HepG2 (cell line): ENCODE results near the gene HNRNPL. TPM values are rescaled to one million over a fixed set of nuclear protein-coding genes. Genes with fewer than 3 reads are reported as not detected.
A peak's percentile ranks its signal among the peaks of the same experiment; 100 is the strongest.

Source experiments
- ATAC-seq: fragments of 200-7000 bp; cut with Tn5 transposase; 3 replicates; pipeline ENCODE4 v1.9.1; 2020; ENCODE audit warnings: mild to moderate bottlenecking, moderate library complexity
- BruUV-seq: library from RNA; stranded (reverse); fragments of 400-500 nt; replicated peaks from 2 replicates; lab custom pipeline; 2021; lab: Mats Ljungman, UMichigan
- CTCF ChIA-PET: fragments of 300-600 bp; formaldehyde crosslinking; extraction: SDS; loops from one replicate; lab custom pipeline; 2021; ENCODE audit warnings: low total read pairs, inconsistent platforms, low intra/inter-chr PET ratio; lab: Yijun Ruan, JAX
- POLR2A ChIA-PET: fragments of 350-600 bp; sonication (Branson Sonifier 250); formaldehyde crosslinking; loops from one replicate; lab custom pipeline; 2020; ENCODE audit warnings: antibody characterized with exemption, inconsistent platforms; lab: Yijun Ruan, JAX
- DNase-seq: peaks from one replicate; pipeline ENCODE4 v3.0.0-alpha.2; 2015; ENCODE audit warnings: low spot score
- FAIRE-seq: peaks from 3 replicates; lab custom pipeline; 2011; peaks lifted over from hg19 to GRCh38; lab: Jason Lieb, UNC
- H2AFZ ChIP-seq: one replicate; pipeline ENCODE4 v1.6.1; 2011; ENCODE audit warnings: low read length, inconsistent platforms
- H3K27ac ChIP-seq: fragments of 300-600 bp; 3 replicates; pipeline ENCODE4 v1.8.0; 2011; ENCODE audit warnings: mixed run types, mild to moderate bottlenecking, mixed read lengths, low read length, inconsistent platforms; ENCODE audit not compliant: insufficient read depth; ENCODE audit errors: extremely low read length
- H3K27me3 ChIP-seq, 2 experiments: fragments of 200-600 bp in 1 of 2; 2 replicates in 1 of 2; 3 replicates in 1 of 2; pipeline versions ENCODE4 v1.6.0 to v1.8.0; 2011; ENCODE audit warnings: low read length in 2 of 2, mild to moderate bottlenecking in 2 of 2, moderate library complexity in 2 of 2, inconsistent platforms in 1 of 2; ENCODE audit not compliant: insufficient read depth in 2 of 2, control insufficient read depth in 1 of 2
- H3K36me3 ChIP-seq, 2 experiments: fragments of 200-600 bp in 1 of 2; replicated peaks in 1 of 2; 2 replicates in 1 of 2; 3 replicates in 1 of 2; pipeline versions ENCODE4 v1.5.1 to v1.8.0; 2011; ENCODE audit warnings: low read length in 2 of 2, inconsistent platforms in 1 of 2; ENCODE audit not compliant: insufficient read depth in 2 of 2, control insufficient read depth in 1 of 2
- H3K4me1 ChIP-seq: 2 replicates; pipeline ENCODE4 v1.5.1; 2012; ENCODE audit warnings: low read length, inconsistent platforms; ENCODE audit not compliant: insufficient read depth
- H3K4me2 ChIP-seq: 2 replicates; pipeline ENCODE4 v1.6.0; 2011; ENCODE audit warnings: low read depth, low read length, inconsistent platforms
- H3K4me3 ChIP-seq, 3 experiments: fragments of 200-600 bp in 1 of 3; sonication (generic), shearing (Covaris generic) in 1 of 3; replicated peaks in 1 of 3; 2 replicates each; pipeline ENCODE4 v1.5.1; 2011 to 2016; ENCODE audit warnings: low read length in 3 of 3, inconsistent platforms in 2 of 3, low read depth in 2 of 3, mild to moderate bottlenecking in 2 of 3, control low read depth in 1 of 3, mixed read lengths in 1 of 3; ENCODE audit not compliant: insufficient read depth in 1 of 3
- H3K79me2 ChIP-seq: one replicate; pipeline ENCODE4 v1.6.1; 2011; ENCODE audit warnings: low read length, inconsistent platforms; ENCODE audit not compliant: insufficient read depth
- H3K9ac ChIP-seq: 2 replicates; pipeline ENCODE4 v1.6.0; 2011; ENCODE audit warnings: mild to moderate bottlenecking, low read depth, low read length, inconsistent platforms; ENCODE audit not compliant: insufficient read depth
- H3K9me3 ChIP-seq: 2 replicates; pipeline ENCODE4 v1.5.1; 2012; ENCODE audit warnings: mild to moderate bottlenecking, low read length
- H4K20me1 ChIP-seq: 2 replicates; pipeline ENCODE4 v1.6.0; 2011; ENCODE audit warnings: inconsistent platforms, mild to moderate bottlenecking, low read length, moderate library complexity; ENCODE audit not compliant: insufficient read depth
- ARID5B ChIP-seq: IDR thresholded peaks from 2 replicates; pipeline ENCODE4 v1.4.0; 2020; ENCODE audit warnings: mild to moderate bottlenecking, missing genetic modification reagents
- HNRNPL ChIP-seq: fragments of 200-400 bp; formaldehyde crosslinking; IDR thresholded peaks from 2 replicates; pipeline ENCODE4 v1.6.1; 2017; ENCODE audit warnings: mild to moderate bottlenecking, low read depth, low read length
- MTF2 ChIP-seq: sonication (generic); formaldehyde crosslinking; IDR thresholded peaks from 2 replicates; pipeline ENCODE4 v1.5.0; 2020; ENCODE audit warnings: missing genetic modification reagents, borderline replicate concordance
- PBX2 ChIP-seq: IDR thresholded peaks from 2 replicates; pipeline ENCODE4 v1.6.1; 2016; ENCODE audit warnings: control low read depth
- RFXAP ChIP-seq: sonication (generic); formaldehyde crosslinking; IDR thresholded peaks from 2 replicates; pipeline ENCODE4 v1.4.0; 2020; ENCODE audit warnings: missing genetic modification reagents, borderline replicate concordance
- ZNF660 ChIP-seq: sonication (generic); formaldehyde crosslinking; IDR thresholded peaks from 2 replicates; pipeline ENCODE4 v1.5.1; 2020; ENCODE audit warnings: mild to moderate bottlenecking, low read depth, missing genetic modification reagents, borderline replicate concordance
- WGBS: methylation state at CpG from one replicate; pipeline ENCODE4 v1.1.6; 2017; ENCODE audit warnings: low lambda C conversion rate; 5-methylcytosine and 5-hydroxymethylcytosine counted together
- in situ Hi-C: cut with HindIII; loops from 2 replicates; pipeline ENCODE4 v1.10.0; 2017; ENCODE audit warnings: low pct_unique_long_range_greater_than_20kb; ENCODE audit not compliant: extremely low pct_ligation_motif_present
- intact Hi-C: fragments of 100-400 bp; cut with micrococcal nuclease; formaldehyde crosslinking; loops from one replicate; pipeline ENCODE4 v1.10.0; 2022; ENCODE audit not compliant: unreplicated experiment
- polyA plus RNA-seq, 8 experiments: library from polyadenylated mRNA; depleted of rRNA in 3 of 8; stranded (reverse) in 7 of 8; unstranded in 1 of 8; fragments of >200 nt; fragmentation: Illumina TruSeq in 4 of 8; extraction: Trizol in 4 of 8; gene quantifications; 2 replicates each; pipeline versions ENCODE4 v1.2.1 to v1.2.3, GENCODE V29; 2011 to 2016; ENCODE audit warnings: low read depth in 4 of 8, missing spikeins in 1 of 8, mixed read lengths in 1 of 8; ENCODE audit not compliant: insufficient read depth in 1 of 8
- total RNA-seq, 5 experiments: library from RNA; depleted of rRNA; stranded (reverse); fragments of >200 nt; fragmentation: Illumina TruSeq; extraction: Trizol; gene quantifications; 2 replicates each; pipeline ENCODE4 v1.2.3, GENCODE V29; 2016; ENCODE audit warnings: low read depth in 1 of 5
- TF ChIP-seq, protein P1 (sequence below): sonication (generic); formaldehyde crosslinking; IDR thresholded peaks from 2 replicates; pipeline ENCODE4 v1.9.0; 2022; ENCODE audit warnings: low read depth, missing genetic modification reagents

HNRNPL gene
- total and polyA plus RNA-seq, 2 of the 13 experiments (the other 11 are each of a cell fraction or from before 2014, with no cell fraction given): 156 to 278 TPM

- no peak for TF ChIP-seq RFXAP (CRISPR knock-in tag)
- TF ChIP-seq ZNF660 (CRISPR knock-in tag): no peak
- no peak for TF ChIP-seq PBX2 (CRISPR knock-in tag)
- no peak for TF ChIP-seq ARID5B (CRISPR knock-in tag)
Observed at GRCh38 chr19:38813323-38813722, 36.5 kb downstream of the HNRNPL start (continued).

- no peak within 1 kb of the TSS for H3K4me3 ChIP-seq
- no peaks in the 10 kb centered on the region for H4K20me1 ChIP-seq
- no peak within 1 kb of the TSS for H3K27ac ChIP-seq
- ATAC-seq: peak; percentile 40
- ChIA-PET CTCF (no interaction called here), POLR2A (no interaction called here)
- no TSS peak for BruUV-seq
- no peaks in the 10 kb centered on the region for H3K79me2 ChIP-seq
- in situ Hi-C loops: no loop called here
- peaks cover 11 to 27% of the 10 kb centered on the region in 2 experiments; a peak in 4 of 5 replicates for H3K36me3 ChIP-seq
- H3K9me3 ChIP-seq: no peaks in the 10 kb centered on the region
- no peak for DNase-seq
- no peak within 1 kb of the TSS for H3K9ac ChIP-seq
- FAIRE-seq: no peak
- WGBS: 94% methylated on average over 13 of the region's 15 CpGs
- no peak within 1 kb of the TSS for H3K4me2 ChIP-seq
- intact Hi-C loops: no loop called here
- no peak within 1 kb of the TSS for H2AFZ ChIP-seq
- H3K4me1 ChIP-seq: peaks cover 24% of the 10 kb centered on the region
- H3K27me3 ChIP-seq: no peaks in the 10 kb centered on the region
- TF ChIP-seq HNRNPL (0 out of 2 replicates have a peak, but pooled peaks have one; percentile 54), MTF2 (CRISPR knock-in tag) (no peak)
- TF ChIP-seq, protein P1, sequence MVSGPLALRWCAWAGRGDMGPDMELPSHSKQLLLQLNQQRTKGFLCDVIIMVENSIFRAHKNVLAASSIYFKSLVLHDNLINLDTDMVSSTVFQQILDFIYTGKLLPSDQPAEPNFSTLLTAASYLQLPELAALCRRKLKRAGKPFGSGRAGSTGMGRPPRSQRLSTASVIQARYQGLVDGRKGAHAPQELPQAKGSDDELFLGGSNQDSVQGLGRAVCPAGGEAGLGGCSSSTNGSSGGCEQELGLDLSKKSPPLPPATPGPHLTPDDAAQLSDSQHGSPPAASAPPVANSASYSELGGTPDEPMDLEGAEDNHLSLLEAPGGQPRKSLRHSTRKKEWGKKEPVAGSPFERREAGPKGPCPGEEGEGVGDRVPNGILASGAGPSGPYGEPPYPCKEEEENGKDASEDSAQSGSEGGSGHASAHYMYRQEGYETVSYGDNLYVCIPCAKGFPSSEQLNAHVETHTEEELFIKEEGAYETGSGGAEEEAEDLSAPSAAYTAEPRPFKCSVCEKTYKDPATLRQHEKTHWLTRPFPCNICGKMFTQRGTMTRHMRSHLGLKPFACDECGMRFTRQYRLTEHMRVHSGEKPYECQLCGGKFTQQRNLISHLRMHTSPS: peak; percentile 60; the same call in 1 of the 2 replicates
- TF ChIP-seq, all 625 proteins: peak for 2
Observed at GRCh38 chr19:38812841-38813320, 36.9 kb downstream of the HNRNPL start, which contains the start of gene LGALS4. LGALS4 (minus strand) TSS chr19:38812945; CDS start chr19:38812886, 59 bp downstream.
